Muscle layer of duodenum (tissue), 2 donors: ENCODE data around the gene RNF157.

Experiments used
- H3K27ac ChIP-seq: one replicate; pipeline ENCODE4 v1.7.0; 2013; ENCODE audit warnings: mild to moderate bottlenecking, low read length
- H3K27me3 ChIP-seq: one replicate; pipeline ENCODE4 v1.7.0; 2013; ENCODE audit warnings: low read depth, mild to moderate bottlenecking, control low read depth, low read length
- H3K36me3 ChIP-seq, 2 donors: one replicate each; pipeline ENCODE4 v1.7.0; 2013; ENCODE audit warnings: low read length in 2 of 2, control low read depth in 1 of 2, mild to moderate bottlenecking in 1 of 2; ENCODE audit not compliant: insufficient read depth in 2 of 2, control insufficient read depth in 1 of 2
- H3K4me1 ChIP-seq, 2 donors: one replicate each; pipeline ENCODE4 v1.7.0; 2013; ENCODE audit warnings: low read length in 2 of 2, mild to moderate bottlenecking in 2 of 2, control low read depth in 1 of 2, moderate library complexity in 1 of 2; ENCODE audit not compliant: insufficient read depth in 2 of 2, control insufficient read depth in 1 of 2
- H3K4me3 ChIP-seq, 2 donors: one replicate each; pipeline ENCODE4 v1.7.0; 2013; ENCODE audit warnings: low read length in 2 of 2, low read depth in 1 of 2, mild to moderate bottlenecking in 1 of 2
- H3K9me3 ChIP-seq, 2 donors: one replicate each; pipeline ENCODE4 v1.7.0; 2013; ENCODE audit warnings: low read length in 2 of 2, control low read depth in 1 of 2, mild to moderate bottlenecking in 1 of 2; ENCODE audit not compliant: control insufficient read depth in 1 of 2
- donor health status: healthy.

The RNF157 gene

GRCh38 chr17:76176701-76177574 lies 63.4 kb downstream of the RNF157 start:
- H3K9me3 ChIP-seq = no peaks in the 10 kb centered on the region
- no peaks in the 10 kb centered on the region for H3K4me1 ChIP-seq
- no peak overlapping the region for H3K27ac ChIP-seq
- no peaks in the 10 kb centered on the region for H3K36me3 ChIP-seq
- H3K27me3 ChIP-seq = no peaks in the 10 kb centered on the region
- H3K4me3 ChIP-seq = no peak overlapping the region

- H3K27ac ChIP-seq = no peak overlapping the region
- no peaks in the 10 kb centered on the region for H3K36me3 ChIP-seq
- no peaks in the 10 kb centered on the region for H3K4me1 ChIP-seq
- H3K9me3 ChIP-seq = no peaks in the 10 kb centered on the region
- H3K4me3 ChIP-seq = no peak overlapping the region
- no peaks in the 10 kb centered on the region for H3K27me3 ChIP-seq
Measured at GRCh38 chr17:76174037-76174436, 66.3 kb downstream of the RNF157 start.

GRCh38 chr17:76173474-76173873 lies 66.8 kb downstream of the RNF157 start:
- H3K27ac ChIP-seq = no peak overlapping the region
- no peaks in the 10 kb centered on the region for H3K36me3 ChIP-seq
- H3K4me1 ChIP-seq = no peaks in the 10 kb centered on the region
- no peaks in the 10 kb centered on the region for H3K9me3 ChIP-seq
- H3K27me3 ChIP-seq = no peaks in the 10 kb centered on the region
- H3K4me3 ChIP-seq = no peak overlapping the region

- Histone ChIP-seq H3K9me3 (no peaks in the 10 kb centered on the region), H3K27me3 (no peaks in the 10 kb centered on the region), H3K27ac (no peak overlapping the region), H3K4me1 (no peaks in the 10 kb centered on the region), H3K36me3 (no peaks in the 10 kb centered on the region), H3K4me3 (no peak overlapping the region)
Measured at GRCh38 chr17:76171706-76172105, 68.6 kb downstream of the RNF157 start.

- Histone ChIP-seq H3K4me1 (no peaks in the 10 kb centered on the region), H3K27me3 (no peaks in the 10 kb centered on the region), H3K27ac (no peak overlapping the region), H3K4me3 (no peak overlapping the region), H3K36me3 (no peaks in the 10 kb centered on the region), H3K9me3 (no peaks in the 10 kb centered on the region)
Measured at GRCh38 chr17:76170114-76170513, 70.2 kb downstream of the RNF157 start.

GRCh38 chr17:76166906-76167305 lies 73.4 kb downstream of the RNF157 start:
- Histone ChIP-seq H3K4me1 (no peaks in the 10 kb centered on the region), H3K27me3 (no peaks in the 10 kb centered on the region), H3K4me3 (no peak overlapping the region), H3K9me3 (no peaks in the 10 kb centered on the region), H3K36me3 (no peaks in the 10 kb centered on the region), H3K27ac (no peak overlapping the region)

- no peaks in the 10 kb centered on the region for H3K36me3 ChIP-seq
- H3K9me3 ChIP-seq = no peaks in the 10 kb centered on the region
- H3K4me3 ChIP-seq = no peak overlapping the region
- no peaks in the 10 kb centered on the region for H3K27me3 ChIP-seq
- H3K27ac ChIP-seq = no peak overlapping the region
- H3K4me1 ChIP-seq = no peaks in the 10 kb centered on the region
Measured at GRCh38 chr17:76166168-76166567, 74.1 kb downstream of the RNF157 start.

GRCh38 chr17:76164331-76164730 lies 76.0 kb downstream of the RNF157 start:
- H3K36me3 ChIP-seq = no peaks in the 10 kb centered on the region
- H3K9me3 ChIP-seq = no peaks in the 10 kb centered on the region
- no peaks in the 10 kb centered on the region for H3K27me3 ChIP-seq
- no peak overlapping the region for H3K27ac ChIP-seq
- no peak overlapping the region for H3K4me3 ChIP-seq
- no peaks in the 10 kb centered on the region for H3K4me1 ChIP-seq

- no peaks in the 10 kb centered on the region for H3K27me3 ChIP-seq
- no peaks in the 10 kb centered on the region for H3K4me1 ChIP-seq
- H3K4me3 ChIP-seq = no peak overlapping the region
- peaks cover 0 to under 1% of the 10 kb centered on the region in 2 donors for H3K36me3 ChIP-seq
- no peak overlapping the region for H3K27ac ChIP-seq
- no peaks in the 10 kb centered on the region for H3K9me3 ChIP-seq
Measured at GRCh38 chr17:76163919-76164318, 76.4 kb downstream of the RNF157 start.

- Histone ChIP-seq H3K27ac (no peak overlapping the region), H3K36me3 (peaks cover 0 to 15% of the 10 kb centered on the region in 2 donors)
Measured at GRCh38 chr17:76161619-76162266, 78.5 kb downstream of the RNF157 start.

GRCh38 chr17:76160896-76161528 lies 79.3 kb downstream of the RNF157 start:
- H3K27ac ChIP-seq = no peak overlapping the region
- no peaks in the 10 kb centered on the region for H3K27me3 ChIP-seq
- H3K4me3 ChIP-seq = no peak overlapping the region
- no peaks in the 10 kb centered on the region for H3K9me3 ChIP-seq
- peaks cover 0 to 15% of the 10 kb centered on the region in 2 donors for H3K36me3 ChIP-seq
- no peaks in the 10 kb centered on the region for H3K4me1 ChIP-seq

More at GRCh38 chr17:76161619-76162266, 78.5 kb downstream of the RNF157 start:
- no peak overlapping the region for H3K4me3 ChIP-seq
- no peaks in the 10 kb centered on the region for H3K27me3 ChIP-seq
- H3K4me1 ChIP-seq = no peaks in the 10 kb centered on the region
- no peaks in the 10 kb centered on the region for H3K9me3 ChIP-seq
